H1 (cell line): ENCODE data around the gene HEATR9. TPM values are rescaled to one million over a fixed set of nuclear protein-coding genes. Genes with fewer than 3 reads are reported as not detected.

Source experiments
- CHD7 ChIP-seq: fragments of 300-600 bp; sonication (generic); IDR thresholded peaks from 2 replicates; pipeline ENCODE4 v1.7.1; 2012; ENCODE audit warnings: low read length, moderate library complexity, mild to moderate bottlenecking, inconsistent platforms; ENCODE audit not compliant: insufficient replicate concordance
- POLR2AphosphoS5 ChIP-seq: IDR thresholded peaks from 2 replicates; pipeline ENCODE4 v1.6.1; 2011; ENCODE audit warnings: low read depth, low read length
- RAD21 ChIP-seq, 2 experiments: IDR thresholded peaks in 1 of 2; conservative IDR thresholded peaks in 1 of 2; 2 replicates each; pipeline ENCODE4 v1.6.1; 2011; ENCODE audit warnings: low read depth in 2 of 2, low read length in 2 of 2, improper control_type of control experiment in 1 of 2, inconsistent platforms in 1 of 2, mild to moderate bottlenecking in 1 of 2, moderate library complexity in 1 of 2
- TAF7 ChIP-seq: optimal IDR thresholded peaks from 2 replicates; pipeline ENCODE3; 2011; ENCODE audit warnings: low read depth, mild to moderate bottlenecking, inconsistent platforms, low read length, moderate library complexity, borderline replicate concordance
- TEAD4 ChIP-seq: IDR thresholded peaks from 2 replicates; pipeline ENCODE4 v1.6.1; 2012; ENCODE audit warnings: low read depth, low read length, inconsistent platforms, mixed read lengths
- ZNF274 ChIP-seq: IDR thresholded peaks from 2 replicates; pipeline ENCODE4 v1.7.0; 2012; ENCODE audit warnings: low read length, borderline replicate concordance; ENCODE audit errors: extremely low read depth
- polyA plus RNA-seq, 7 experiments: library from polyadenylated mRNA; depleted of rRNA in 3 of 7; stranded (reverse) in 5 of 7; unstranded in 2 of 7; fragments of >200 nt in 5 of 7; fragments of 200-250 nt in 2 of 7; gene quantifications; 1 replicate in 5 of 7; 2 replicates in 1 of 7; 4 replicates in 1 of 7; pipeline versions ENCODE4 v1.2.1 to v1.2.3, GENCODE V29; 2011 to 2013; ENCODE audit warnings: missing spikeins in 2 of 7, mixed read lengths in 2 of 7
- total RNA-seq: library from RNA; stranded (reverse); fragmentation: NEBNext Ultra II Directional; extraction: Animal tissue kit (Norgen Biotek cat#: 25700); gene quantifications from 2 replicates; pipeline ENCODE4 v1.2.1, GENCODE V29; 2021

Gene HEATR9
- total and polyA plus RNA-seq, 2 of the 8 experiments (the other 6 are each of a cell fraction or from before 2014, with no cell fraction given) = not detected

GRCh38 chr17:35875800-35876139 is 7.1 kb upstream of the HEATR9 start (continued):
- no peak for TF ChIP-seq TAF7
- no peak for TF ChIP-seq CHD7
- no peak for TF ChIP-seq ZNF274
- no peak for TF ChIP-seq POLR2AphosphoS5
- TF ChIP-seq TEAD4 = no peak
- TF ChIP-seq RAD21 (IDR thresholded peaks at IDR 0.05 in 1 of 2, conservative IDR thresholded peaks at IDR 0.05 in 1 of 2; ENCODE audit: low read depth in 2 of 2, low read length in 2 of 2) = no peak
